HG02852 (cell line): ENCODE results near the gene RCC1.
"Not testable (repeated sequence)": the region's sequence is repeated elsewhere in the genome, so short reads cannot be mapped to it uniquely, and the experiment has no call there.

Source experiments
- ATAC-seq: cut with Tn5 transposase; IDR thresholded peaks from one replicate; pipeline ENCODE4 v1.9.1; 2021; ENCODE audit warnings: mild to moderate bottlenecking, moderate library complexity; ENCODE audit not compliant: unreplicated experiment

Gene RCC1

GRCh38 chr1:28541414-28542015, 35.7 kb downstream of the RCC1 start:
- ATAC-seq = not testable (repeated sequence)

- no peak for ATAC-seq
These were observed 39.4 kb downstream of the RCC1 start for GRCh38 chr1:28545246-28545628.

GRCh38 chr1:28548318-28548717, 42.5 kb downstream of the RCC1 start:
- ATAC-seq = no peak

- ATAC-seq = no peak
These were observed 45.5 kb downstream of the RCC1 start for GRCh38 chr1:28551381-28551780.

GRCh38 chr1:28552758-28553663, 47.2 kb downstream of the RCC1 start, which contains the start of gene TRNAU1AP:
Gene TRNAU1AP (plus strand): TSS chr1:28553085. CDS start chr1:28553111, 26 bp downstream.
- ATAC-seq = peak; percentile 93

GRCh38 chr1:28560886-28561285, 55.0 kb downstream of the RCC1 start:
- no peak for ATAC-seq

- ATAC-seq = no peak
These were observed 58.5 kb downstream of the RCC1 start for GRCh38 chr1:28564310-28564709.

- ATAC-seq = no peak
These were observed 59.2 kb downstream of the RCC1 start for GRCh38 chr1:28565040-28565439.

GRCh38 chr1:28565726-28566125, 59.9 kb downstream of the RCC1 start:
- ATAC-seq = no peak

- no peak for ATAC-seq
These were observed 61.1 kb downstream of the RCC1 start for GRCh38 chr1:28566931-28567330.

- no peak for ATAC-seq
These were observed 66.1 kb downstream of the RCC1 start for GRCh38 chr1:28571911-28572310.

GRCh38 chr1:28572891-28573290, 67.0 kb downstream of the RCC1 start:
- not testable (repeated sequence) for ATAC-seq

- no peak for ATAC-seq
These were observed 67.7 kb downstream of the RCC1 start for GRCh38 chr1:28573564-28573963.

GRCh38 chr1:28577052-28577678, 71.3 kb downstream of the RCC1 start:
- no peak for ATAC-seq

- ATAC-seq = no peak
These were observed 72.1 kb downstream of the RCC1 start for GRCh38 chr1:28577738-28578536.

- ATAC-seq = no peak
These were observed 72.9 kb downstream of the RCC1 start for GRCh38 chr1:28578696-28579218.

- ATAC-seq = no peak
These were observed 73.6 kb downstream of the RCC1 start for GRCh38 chr1:28579401-28579800.

GRCh38 chr1:28580722-28581530, 75.1 kb downstream of the RCC1 start:
- ATAC-seq = peak; percentile 26

GRCh38 chr1:28581531-28582247, 75.8 kb downstream of the RCC1 start:
- ATAC-seq = peak; percentile 79
